HEK293 (cell line): ENCODE data around the gene ZCCHC24.
"Not testable (repeated sequence)": the region's sequence is repeated elsewhere in the genome, so short reads cannot be mapped to it uniquely, and the experiment has no call there.

Experiments used
- CTCF ChIA-PET: fragments of 350-600 bp; formaldehyde crosslinking; extraction: SDS; loops from one replicate; lab custom pipeline; 2021; ENCODE audit warnings: antibody characterized with exemption; lab: Yijun Ruan, JAX
- POLR2A ChIA-PET: fragments of 300-600 bp; formaldehyde crosslinking; extraction: SDS; loops from one replicate; lab custom pipeline; 2020; ENCODE audit warnings: antibody characterized with exemption, inconsistent platforms; lab: Yijun Ruan, JAX
- H3K27ac ChIP-seq: fragments of 200-500 bp; sonication (Bioruptor generic); 2 replicates; pipeline ENCODE4 v1.5.1; 2014; ENCODE audit warnings: low read depth, low read length, control low read depth, inconsistent platforms; ENCODE audit errors: extremely low read depth
- H3K36me3 ChIP-seq, 2 experiments: fragments of 200-500 bp in 1 of 2; sonication (Bioruptor generic) in 1 of 2; 1 replicate in 1 of 2; 2 replicates in 1 of 2; pipeline ENCODE4 v1.5.1; 2014 to 2017; ENCODE audit warnings: inconsistent platforms in 2 of 2, low read length in 2 of 2; ENCODE audit not compliant: control insufficient read depth in 2 of 2, insufficient read depth in 1 of 2
- H3K4me1 ChIP-seq: fragments of 200-500 bp; sonication (Bioruptor generic); 2 replicates; pipeline ENCODE4 v1.5.1; 2014; ENCODE audit warnings: mild to moderate bottlenecking, low read length, inconsistent platforms; ENCODE audit not compliant: control insufficient read depth, insufficient read depth
- H3K4me3 ChIP-seq: 2 replicates; pipeline ENCODE4 v1.5.1; 2011; ENCODE audit warnings: low read depth, mild to moderate bottlenecking, control low read depth, low read length, moderate library complexity
- H3K9me3 ChIP-seq: fragments of 200-500 bp; sonication (Bioruptor generic); 2 replicates; pipeline ENCODE4 v1.5.1; 2014; ENCODE audit warnings: low read depth, low read length, inconsistent platforms; ENCODE audit not compliant: control insufficient read depth, insufficient read depth
- BCL11B ChIP-seq: fragments of 450-650 bp; formaldehyde crosslinking; IDR thresholded peaks from 2 replicates; pipeline ENCODE4 v1.5.1; 2016; ENCODE audit warnings: low read depth, missing biosample characterization, missing genetic modification characterization
- EGR2 ChIP-seq: fragments of 450-650 bp; formaldehyde crosslinking; IDR thresholded peaks from 2 replicates; pipeline ENCODE4 v1.5.1; 2016; ENCODE audit warnings: low read depth, missing biosample characterization, missing genetic modification characterization
- GLIS2 ChIP-seq: fragments of 450-650 bp; formaldehyde crosslinking; IDR thresholded peaks from 2 replicates; pipeline ENCODE4 v1.5.1; 2016; ENCODE audit warnings: missing biosample characterization, missing genetic modification characterization
- IKZF3 ChIP-seq: fragments of 450-650 bp; IDR thresholded peaks from 2 replicates; pipeline ENCODE4 v1.5.0; 2018; ENCODE audit warnings: missing biosample characterization, mild to moderate bottlenecking, missing genetic modification characterization, moderate library complexity
- MZF1 ChIP-seq: fragments of 450-650 bp; formaldehyde crosslinking; IDR thresholded peaks from 2 replicates; pipeline ENCODE4 v1.5.1; 2017; ENCODE audit warnings: missing biosample characterization, missing genetic modification characterization, borderline replicate concordance
- SP7 ChIP-seq: fragments of 450-650 bp; formaldehyde crosslinking; IDR thresholded peaks from 2 replicates; pipeline ENCODE4 v1.5.1; 2016; ENCODE audit warnings: missing biosample characterization, missing genetic modification characterization
- YY1 ChIP-seq: fragments of 450-650 bp; formaldehyde crosslinking; IDR thresholded peaks from 2 replicates; pipeline ENCODE4 v1.5.1; 2018; ENCODE audit warnings: missing biosample characterization, missing genetic modification characterization
- ZEB2 ChIP-seq: fragments of 450-650 bp; formaldehyde crosslinking; IDR thresholded peaks from 2 replicates; pipeline ENCODE4 v1.5.1; 2016; ENCODE audit warnings: missing biosample characterization, missing genetic modification characterization
- ZFHX2 ChIP-seq: fragments of 450-650 bp; formaldehyde crosslinking; conservative IDR thresholded peaks from 2 replicates; pipeline ENCODE4 v1.5.1; 2016; ENCODE audit warnings: missing biosample characterization, missing genetic modification characterization
- ZFP41 ChIP-seq: fragments of 450-650 bp; formaldehyde crosslinking; IDR thresholded peaks from 2 replicates; pipeline ENCODE4 v1.5.1; 2016; ENCODE audit warnings: missing biosample characterization, missing genetic modification characterization, borderline replicate concordance
- ZNF10 ChIP-seq: fragments of 450-650 bp; formaldehyde crosslinking; IDR thresholded peaks from 2 replicates; pipeline ENCODE4 v1.5.1; 2017; ENCODE audit warnings: missing biosample characterization, missing genetic modification characterization
- ZNF19 ChIP-seq: fragments of 450-650 bp; formaldehyde crosslinking; IDR thresholded peaks from 2 replicates; pipeline ENCODE4; 2016; ENCODE audit warnings: missing biosample characterization, missing genetic modification characterization, low read depth
- ZNF223 ChIP-seq: fragments of 450-650 bp; formaldehyde crosslinking; IDR thresholded peaks from 2 replicates; pipeline ENCODE4 v1.5.1; 2016; ENCODE audit warnings: missing biosample characterization, missing genetic modification characterization
- ZNF324 ChIP-seq: fragments of 450-650 bp; formaldehyde crosslinking; IDR thresholded peaks from 2 replicates; pipeline ENCODE4 v1.5.1; 2016; ENCODE audit warnings: missing biosample characterization, missing genetic modification characterization
- ZNF555 ChIP-seq: fragments of 450-650 bp; formaldehyde crosslinking; conservative IDR thresholded peaks from 2 replicates; pipeline ENCODE4 v1.5.1; 2017; ENCODE audit warnings: missing biosample characterization, mild to moderate bottlenecking, missing genetic modification characterization, inconsistent platforms
- ZNF596 ChIP-seq: fragments of 450-650 bp; IDR thresholded peaks from 2 replicates; pipeline ENCODE4 v1.5.0; 2018; ENCODE audit warnings: missing biosample characterization, mild to moderate bottlenecking, missing genetic modification characterization, moderate library complexity
- ZNF600 ChIP-seq: fragments of 450-650 bp; formaldehyde crosslinking; IDR thresholded peaks from 2 replicates; pipeline ENCODE4 v1.5.1; 2016; ENCODE audit warnings: missing biosample characterization, missing genetic modification characterization
- ZNF623 ChIP-seq: fragments of 450-650 bp; formaldehyde crosslinking; IDR thresholded peaks from 2 replicates; pipeline ENCODE4 v1.5.1; 2016; ENCODE audit warnings: missing biosample characterization, missing genetic modification characterization
- ZNF664 ChIP-seq: fragments of 450-650 bp; formaldehyde crosslinking; IDR thresholded peaks from 2 replicates; pipeline ENCODE4 v1.5.1; 2016; ENCODE audit warnings: missing biosample characterization, missing genetic modification characterization
- ZNF776 ChIP-seq: fragments of 450-650 bp; formaldehyde crosslinking; IDR thresholded peaks from 2 replicates; pipeline ENCODE4 v1.5.0; 2017; ENCODE audit warnings: missing biosample characterization, missing genetic modification characterization, borderline replicate concordance
- ZSCAN16 ChIP-seq: fragments of 450-650 bp; formaldehyde crosslinking; IDR thresholded peaks from 2 replicates; pipeline ENCODE4 v1.5.1; 2016; ENCODE audit warnings: missing biosample characterization, missing genetic modification characterization
- TF ChIP-seq, protein P1 (sequence below): fragments of 450-650 bp; formaldehyde crosslinking; optimal IDR thresholded peaks from 2 replicates; pipeline ENCODE3; 2016; ENCODE audit warnings: missing biosample characterization, mild to moderate bottlenecking, missing genetic modification characterization
- TF ChIP-seq, protein P2 (sequence below): fragments of 450-650 bp; formaldehyde crosslinking; IDR thresholded peaks from 2 replicates; pipeline ENCODE4 v1.5.1; 2016; ENCODE audit warnings: missing biosample characterization, missing genetic modification characterization
- TF ChIP-seq, protein P3 (sequence below): fragments of 450-650 bp; formaldehyde crosslinking; IDR thresholded peaks from 2 replicates; pipeline ENCODE4 v1.5.1; 2017; ENCODE audit warnings: missing biosample characterization, missing genetic modification characterization
- TF ChIP-seq, protein P4 (sequence below): fragments of 450-650 bp; formaldehyde crosslinking; IDR thresholded peaks from 2 replicates; pipeline ENCODE4 v1.5.1; 2016; ENCODE audit warnings: missing biosample characterization, missing genetic modification characterization

The ZCCHC24 gene

DNA sequence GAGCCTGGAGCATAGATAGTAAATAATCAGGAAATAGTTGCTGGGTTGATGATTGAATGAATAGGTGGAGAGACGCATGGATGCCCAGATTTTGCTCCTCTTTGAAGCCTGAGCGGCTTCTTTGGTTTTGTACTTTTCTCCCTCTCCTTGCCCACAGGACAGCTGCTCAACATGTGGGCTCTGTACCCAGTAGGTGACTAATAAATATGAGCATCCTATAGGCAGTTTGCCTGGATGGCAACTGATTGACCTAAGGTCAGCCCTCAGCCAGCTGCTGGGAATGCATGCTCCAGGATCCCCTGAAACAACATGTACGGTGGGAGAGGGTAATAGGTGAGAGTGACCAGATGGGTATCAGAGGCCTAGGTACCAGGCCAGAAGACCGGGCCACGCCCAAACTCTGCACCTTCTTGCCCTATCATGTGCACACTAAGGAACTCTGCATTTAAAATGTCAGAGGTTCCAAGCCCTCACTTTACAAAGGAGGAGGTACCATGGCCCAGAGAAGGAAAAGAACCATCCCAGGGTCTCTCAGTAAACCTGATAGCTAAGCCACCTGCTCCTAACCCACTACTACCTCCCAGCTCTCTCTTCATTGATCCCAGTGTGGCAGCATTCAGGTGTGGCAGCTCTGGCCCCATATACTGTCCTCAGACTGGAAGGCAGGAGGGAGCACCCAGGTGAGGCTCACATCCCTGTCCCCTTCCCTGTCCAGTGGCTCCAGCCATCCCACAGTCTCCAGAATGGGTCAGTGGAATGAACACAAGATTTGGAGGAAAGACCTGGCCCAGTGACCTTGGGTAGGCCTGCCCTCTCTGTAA lies 2.7 kb upstream of the ZCCHC24 start:
- H3K27ac ChIP-seq = no peak overlapping the region
- TF ChIP-seq ZNF223 = no peak
- TF ChIP-seq, protein P1, sequence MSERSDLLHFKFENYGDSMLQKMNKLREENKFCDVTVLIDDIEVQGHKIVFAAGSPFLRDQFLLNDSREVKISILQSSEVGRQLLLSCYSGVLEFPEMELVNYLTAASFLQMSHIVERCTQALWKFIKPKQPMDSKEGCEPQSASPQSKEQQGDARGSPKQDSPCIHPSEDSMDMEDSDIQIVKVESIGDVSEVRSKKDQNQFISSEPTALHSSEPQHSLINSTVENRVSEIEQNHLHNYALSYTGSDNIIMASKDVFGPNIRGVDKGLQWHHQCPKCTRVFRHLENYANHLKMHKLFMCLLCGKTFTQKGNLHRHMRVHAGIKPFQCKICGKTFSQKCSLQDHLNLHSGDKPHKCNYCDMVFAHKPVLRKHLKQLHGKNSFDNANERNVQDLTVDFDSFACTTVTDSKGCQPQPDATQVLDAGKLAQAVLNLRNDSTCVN (tag by site-specific recombination) = no peak
- TF ChIP-seq, protein P2, sequence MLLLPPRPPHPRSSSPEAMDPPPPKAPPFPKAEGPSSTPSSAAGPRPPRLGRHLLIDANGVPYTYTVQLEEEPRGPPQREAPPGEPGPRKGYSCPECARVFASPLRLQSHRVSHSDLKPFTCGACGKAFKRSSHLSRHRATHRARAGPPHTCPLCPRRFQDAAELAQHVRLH = no peak
- no peak for TF ChIP-seq GLIS2
- TF ChIP-seq ZNF10 (tag by site-specific recombination) = no peak
- no peak for TF ChIP-seq MZF1
- no peak for TF ChIP-seq ZNF664 (tag by site-specific recombination)
- no peak for TF ChIP-seq ZNF776
- no peak for TF ChIP-seq YY1 (tag by site-specific recombination)
- TF ChIP-seq, protein P3, sequence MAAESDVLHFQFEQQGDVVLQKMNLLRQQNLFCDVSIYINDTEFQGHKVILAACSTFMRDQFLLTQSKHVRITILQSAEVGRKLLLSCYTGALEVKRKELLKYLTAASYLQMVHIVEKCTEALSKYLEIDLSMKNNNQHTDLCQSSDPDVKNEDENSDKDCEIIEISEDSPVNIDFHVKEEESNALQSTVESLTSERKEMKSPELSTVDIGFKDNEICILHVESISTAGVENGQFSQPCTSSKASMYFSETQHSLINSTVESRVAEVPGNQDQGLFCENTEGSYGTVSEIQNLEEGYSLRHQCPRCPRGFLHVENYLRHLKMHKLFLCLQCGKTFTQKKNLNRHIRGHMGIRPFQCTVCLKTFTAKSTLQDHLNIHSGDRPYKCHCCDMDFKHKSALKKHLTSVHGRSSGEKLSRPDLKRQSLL (tag by site-specific recombination) = no peak
- TF ChIP-seq ZNF19 (tag by site-specific recombination) = no peak
- TF ChIP-seq ZNF324 (tag by site-specific recombination) = no peak
- TF ChIP-seq ZFP41 (tag by site-specific recombination) = no peak
- CTCF ChIA-PET = no interaction called here
- H3K4me3 ChIP-seq = no peak overlapping the region
- H3K4me1 ChIP-seq = peaks cover 15% of the 10 kb centered on the region
- POLR2A ChIA-PET = interaction anchor here (1.0 kb wide), 1 partner anchor 20 kb away, joined by 3 read pairs; no protein-coding TSS in a partner anchor
- no peaks in the 10 kb centered on the region for H3K36me3 ChIP-seq
- no peaks in the 10 kb centered on the region for H3K9me3 ChIP-seq

DNA sequence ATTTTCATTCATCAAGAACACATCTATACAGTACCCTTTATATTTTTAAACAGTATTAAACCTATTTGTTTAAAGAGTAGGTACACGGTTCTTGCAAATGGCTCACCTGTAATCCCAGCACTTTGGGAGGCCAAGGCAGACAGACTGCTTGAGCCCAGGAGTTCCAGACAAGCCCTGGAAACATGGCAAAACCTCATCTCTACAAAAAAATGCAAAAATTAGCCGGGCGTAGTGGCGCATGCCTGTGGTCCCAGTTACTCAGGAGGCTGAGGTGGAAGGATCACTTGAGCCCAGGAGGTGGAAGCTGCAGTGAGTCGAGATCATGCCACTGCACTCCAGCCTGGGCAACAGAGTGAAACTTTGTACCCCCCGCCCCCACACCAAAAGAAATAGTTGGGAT lies 1.8 kb upstream of the ZCCHC24 start:
- H3K9me3 ChIP-seq, POLR2A ChIA-PET, H3K27ac ChIP-seq, H3K4me3 ChIP-seq, H3K36me3 ChIP-seq: not testable (repeated sequence)
- CTCF ChIA-PET = interaction anchor here (1.0 to 2.0 kb wide), 3 partner anchors 21 to 41 kb away, joined by 4 read pairs; no protein-coding TSS in a partner anchor
- peaks cover 15% of the 10 kb centered on the region for H3K4me1 ChIP-seq

DNA sequence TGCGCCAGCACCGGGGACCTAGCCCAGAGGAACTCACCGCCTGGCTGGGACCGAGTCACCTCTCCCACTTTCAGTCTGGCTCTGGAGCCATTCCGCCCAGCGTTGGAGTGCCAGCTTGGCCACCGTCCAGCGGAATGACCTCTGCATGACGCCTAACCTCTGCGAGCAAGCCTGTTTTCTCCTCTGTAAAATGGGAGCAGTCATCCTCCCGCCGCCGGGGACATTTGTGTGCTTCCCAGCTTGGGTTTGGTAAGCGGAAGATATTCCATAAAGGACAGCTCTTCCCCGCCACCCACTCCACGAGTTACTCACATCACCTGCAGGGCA lies 1.3 kb upstream of the ZCCHC24 start:
- no peak overlapping the region for H3K4me3 ChIP-seq
- peak overlapping the region; percentile 14; the same call in 1 of the 2 replicates for H3K27ac ChIP-seq
- POLR2A ChIA-PET = interaction anchor here (0.6 to 1.6 kb wide), 5 partner anchors 11 to 741 kb away, joined by 4 to 10 read pairs (median 6); no protein-coding TSS in a partner anchor
- H3K4me1 ChIP-seq = peaks cover 15% of the 10 kb centered on the region
- no peaks in the 10 kb centered on the region for H3K9me3 ChIP-seq
- no peaks in the 10 kb centered on the region for H3K36me3 ChIP-seq
- CTCF ChIA-PET = interaction anchor here (1.0 to 2.0 kb wide), 3 partner anchors 21 to 41 kb away, joined by 4 read pairs; no protein-coding TSS in a partner anchor
- TF ChIP-seq ZSCAN16 (no peak), ZNF596 (tag by site-specific recombination) (no peak), IKZF3 (0 out of 2 replicates have a peak, but pooled peaks have one; percentile 5), ZEB2 (tag by site-specific recombination) (0 out of 2 replicates have a peak, but pooled peaks have one; percentile 12), ZNF623 (tag by site-specific recombination) (no peak), EGR2 (tag by site-specific recombination) (peak; percentile 50), ZFHX2 (tag by site-specific recombination) (peak; percentile 22; the same call in 1 of the 2 replicates), BCL11B (tag by site-specific recombination) (no peak), SP7 (tag by site-specific recombination) (0 out of 2 replicates have a peak, but pooled peaks have one; percentile 7), ZNF600 (0 out of 2 replicates have a peak, but pooled peaks have one; percentile 8), ZNF555 (tag by site-specific recombination) (no peak), ZNF223 (no peak)
- TF ChIP-seq, protein P4, sequence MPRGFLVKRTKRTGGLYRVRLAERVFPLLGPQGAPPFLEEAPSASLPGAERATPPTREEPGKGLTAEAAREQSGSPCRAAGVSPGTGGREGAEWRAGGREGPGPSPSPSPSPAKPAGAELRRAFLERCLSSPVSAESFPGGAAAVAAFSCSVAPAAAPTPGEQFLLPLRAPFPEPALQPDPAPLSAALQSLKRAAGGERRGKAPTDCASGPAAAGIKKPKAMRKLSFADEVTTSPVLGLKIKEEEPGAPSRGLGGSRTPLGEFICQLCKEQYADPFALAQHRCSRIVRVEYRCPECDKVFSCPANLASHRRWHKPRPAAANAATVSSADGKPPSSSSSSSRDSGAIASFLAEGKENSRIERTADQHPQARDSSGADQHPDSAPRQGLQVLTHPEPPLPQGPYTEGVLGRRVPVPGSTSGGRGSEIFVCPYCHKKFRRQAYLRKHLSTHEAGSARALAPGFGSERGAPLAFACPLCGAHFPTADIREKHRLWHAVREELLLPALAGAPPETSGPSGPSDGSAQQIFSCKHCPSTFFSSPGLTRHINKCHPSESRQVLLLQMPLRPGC (tag by site-specific recombination) = no peak
